ENCODE results near the gene SLC39A11. TPM values are rescaled to one million over a fixed set of nuclear protein-coding genes. Genes with fewer than 3 reads are reported as not detected.

SLC39A11 gene
- total RNA-seq, 1 donor from 2014 or later, result 16.3 TPM

DNA sequence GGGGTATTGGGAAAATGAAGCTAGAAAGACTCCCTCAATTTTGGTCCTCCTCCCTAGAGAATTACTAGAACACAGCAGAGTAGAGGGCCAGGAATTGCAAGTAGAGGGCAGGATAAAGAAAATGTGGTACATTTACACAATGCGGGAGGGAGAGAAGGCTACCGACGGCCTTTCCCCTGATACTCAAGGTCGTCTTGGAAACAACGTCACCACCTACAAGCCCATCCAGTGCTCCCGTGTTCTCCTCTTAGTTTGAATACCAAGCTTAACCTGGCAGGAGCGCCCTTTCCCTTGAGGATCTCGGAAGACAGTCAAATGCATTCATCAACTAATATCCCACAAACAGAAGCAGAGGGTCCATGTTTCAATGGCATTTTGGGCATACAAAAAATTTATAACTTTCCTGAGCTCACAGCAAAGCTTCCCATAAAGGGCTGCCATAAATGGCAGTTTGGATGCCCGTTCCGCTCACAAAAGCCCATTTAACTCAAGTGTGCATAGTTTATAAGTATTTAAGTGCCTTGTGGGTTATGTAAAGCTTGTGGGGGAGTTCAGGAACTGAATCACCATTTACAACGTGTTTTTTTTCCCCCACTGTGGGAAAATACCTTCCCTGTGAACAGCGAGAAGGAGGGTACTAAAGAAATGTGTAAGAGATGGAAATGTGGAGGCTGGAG, 414.6 kb downstream of the SLC39A11 start:
- Mint-ChIP-seq H3K4me1 (ENCODE audit: low read depth, unreplicated experiment) (no peaks in the 10 kb centered on the region), H3K27me3 (ENCODE audit: unreplicated experiment) (no peaks in the 10 kb centered on the region), H3K9me3 (ENCODE audit: unreplicated experiment) (peaks cover 1% of the 10 kb centered on the region), H3K4me3 (ENCODE audit: unreplicated experiment) (no peak overlapping the region), H3K27ac (ENCODE audit: unreplicated experiment) (no peak overlapping the region), H3K36me3 (ENCODE audit: unreplicated experiment) (peaks cover 9% of the 10 kb centered on the region)
- no peak for DNase-seq
- no peak for TF ChIP-seq CTCF (IDR thresholded peaks at IDR 0.05; ENCODE audit: partially characterized antibody, unreplicated experiment)

DNA sequence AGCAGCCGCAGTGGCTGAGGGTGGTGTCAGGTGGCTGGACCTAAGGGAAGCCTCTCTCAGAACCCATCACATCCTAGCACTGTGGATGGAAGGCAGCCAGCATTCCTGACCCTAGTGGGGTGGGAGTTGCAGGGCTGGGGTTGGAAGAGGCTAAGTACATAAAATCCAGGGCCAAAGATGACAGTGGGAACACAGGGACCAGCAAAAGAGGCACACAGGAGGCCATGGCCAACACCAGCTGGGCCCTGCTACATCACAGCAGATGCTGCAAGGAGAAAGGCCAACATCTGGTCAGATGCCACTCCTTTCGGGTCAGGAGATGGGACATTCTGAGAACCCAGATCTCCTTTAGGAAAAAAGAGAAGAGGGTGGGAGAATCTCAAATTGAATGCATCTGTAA, 415.4 kb downstream of the SLC39A11 start:
- H3K27ac Mint-ChIP-seq (ENCODE audit: unreplicated experiment), result no peak overlapping the region
- peaks cover 1% of the 10 kb centered on the region for H3K9me3 Mint-ChIP-seq (ENCODE audit: unreplicated experiment)
- no peak for TF ChIP-seq CTCF (IDR thresholded peaks at IDR 0.05; ENCODE audit: partially characterized antibody, unreplicated experiment)
- H3K4me3 Mint-ChIP-seq (ENCODE audit: unreplicated experiment), result no peak overlapping the region
- H3K4me1 Mint-ChIP-seq (ENCODE audit: low read depth, unreplicated experiment), result no peaks in the 10 kb centered on the region
- no peaks in the 10 kb centered on the region for H3K27me3 Mint-ChIP-seq (ENCODE audit: unreplicated experiment)
- no peak for DNase-seq
- H3K36me3 Mint-ChIP-seq (ENCODE audit: unreplicated experiment), result peaks cover 9% of the 10 kb centered on the region

GRCh38 chr17:72672729-72673128, 419.8 kb downstream of the SLC39A11 start:
- H3K27me3 Mint-ChIP-seq (ENCODE audit: unreplicated experiment), result no peaks in the 10 kb centered on the region
- H3K4me1 Mint-ChIP-seq (ENCODE audit: low read depth, unreplicated experiment), result peaks cover 2% of the 10 kb centered on the region
- H3K9me3 Mint-ChIP-seq (ENCODE audit: unreplicated experiment), result no peaks in the 10 kb centered on the region
- H3K27ac Mint-ChIP-seq (ENCODE audit: unreplicated experiment), result no peak overlapping the region
- TF ChIP-seq CTCF (IDR thresholded peaks at IDR 0.05; ENCODE audit: partially characterized antibody, unreplicated experiment), result no peak
- DNase-seq, result no peak
- no peaks in the 10 kb centered on the region for H3K36me3 Mint-ChIP-seq (ENCODE audit: unreplicated experiment)
- H3K4me3 Mint-ChIP-seq (ENCODE audit: unreplicated experiment), result no peak overlapping the region

DNA sequence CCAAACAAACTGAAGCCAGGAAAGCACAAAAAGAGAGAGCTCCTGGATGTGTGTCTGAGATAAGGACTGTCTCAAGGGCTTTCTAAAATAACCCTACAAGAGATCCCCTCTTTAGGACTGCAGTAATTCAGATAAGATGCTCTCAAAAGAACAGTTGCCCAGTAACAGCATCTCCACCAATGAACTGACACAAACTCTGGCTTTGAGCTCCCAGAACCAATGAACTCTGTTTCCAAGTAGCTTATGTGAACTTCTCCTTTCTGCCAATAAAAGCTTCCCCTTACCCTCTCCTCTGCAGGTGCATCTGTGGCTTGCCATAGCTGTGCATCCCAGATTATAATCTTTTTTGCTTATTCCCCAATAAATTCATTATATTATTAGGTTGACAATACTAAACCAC, 421.5 kb downstream of the SLC39A11 start:
- Mint-ChIP-seq H3K4me3 (ENCODE audit: unreplicated experiment) (no peak overlapping the region), H3K36me3 (ENCODE audit: unreplicated experiment) (no peaks in the 10 kb centered on the region), H3K27me3 (ENCODE audit: unreplicated experiment) (no peaks in the 10 kb centered on the region), H3K9me3 (ENCODE audit: unreplicated experiment) (no peaks in the 10 kb centered on the region), H3K27ac (ENCODE audit: unreplicated experiment) (no peak overlapping the region), H3K4me1 (ENCODE audit: low read depth, unreplicated experiment) (peaks cover 12% of the 10 kb centered on the region)
- TF ChIP-seq CTCF (IDR thresholded peaks at IDR 0.05; ENCODE audit: partially characterized antibody, unreplicated experiment), result no peak
- no peak for DNase-seq
